ENCODE measurements around the gene PRR18.

PRR18 gene

DNA sequence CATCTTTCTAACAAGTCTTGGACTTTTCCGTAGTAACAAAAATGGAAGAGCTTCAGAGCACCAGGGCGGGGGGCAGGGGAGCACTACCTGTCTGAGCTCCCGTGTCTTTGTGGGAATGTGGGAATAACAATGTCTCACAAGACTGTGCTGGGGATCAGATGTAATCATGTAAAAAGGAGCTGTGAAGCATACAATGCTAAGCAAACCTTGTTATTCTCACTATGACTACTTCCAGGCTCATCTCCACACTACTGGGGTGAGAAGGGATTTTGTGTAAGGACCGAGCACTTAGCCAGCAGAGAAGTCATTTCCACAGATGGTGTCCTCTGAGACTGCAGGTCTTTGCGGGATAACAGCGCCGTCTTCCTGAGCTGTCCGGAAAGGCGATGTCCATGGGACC is 27.1 kb downstream of the PRR18 start:
- TF ChIP-seq CTCF (conservative IDR thresholded peaks at IDR 0.05; ENCODE audit: low read length), result no peak
- DNase-seq (ENCODE audit: low read depth), result no peak
- no peak overlapping the region for H3K4me3 ChIP-seq (ENCODE audit: low read length)

GRCh38 chr6:166279393-166279679 is 28.9 kb downstream of the PRR18 start:
- no peak for DNase-seq (ENCODE audit: low read depth)
- TF ChIP-seq CTCF (conservative IDR thresholded peaks at IDR 0.05; ENCODE audit: low read length), result no peak
- H3K4me3 ChIP-seq (ENCODE audit: low read length), result no peak overlapping the region

DNA sequence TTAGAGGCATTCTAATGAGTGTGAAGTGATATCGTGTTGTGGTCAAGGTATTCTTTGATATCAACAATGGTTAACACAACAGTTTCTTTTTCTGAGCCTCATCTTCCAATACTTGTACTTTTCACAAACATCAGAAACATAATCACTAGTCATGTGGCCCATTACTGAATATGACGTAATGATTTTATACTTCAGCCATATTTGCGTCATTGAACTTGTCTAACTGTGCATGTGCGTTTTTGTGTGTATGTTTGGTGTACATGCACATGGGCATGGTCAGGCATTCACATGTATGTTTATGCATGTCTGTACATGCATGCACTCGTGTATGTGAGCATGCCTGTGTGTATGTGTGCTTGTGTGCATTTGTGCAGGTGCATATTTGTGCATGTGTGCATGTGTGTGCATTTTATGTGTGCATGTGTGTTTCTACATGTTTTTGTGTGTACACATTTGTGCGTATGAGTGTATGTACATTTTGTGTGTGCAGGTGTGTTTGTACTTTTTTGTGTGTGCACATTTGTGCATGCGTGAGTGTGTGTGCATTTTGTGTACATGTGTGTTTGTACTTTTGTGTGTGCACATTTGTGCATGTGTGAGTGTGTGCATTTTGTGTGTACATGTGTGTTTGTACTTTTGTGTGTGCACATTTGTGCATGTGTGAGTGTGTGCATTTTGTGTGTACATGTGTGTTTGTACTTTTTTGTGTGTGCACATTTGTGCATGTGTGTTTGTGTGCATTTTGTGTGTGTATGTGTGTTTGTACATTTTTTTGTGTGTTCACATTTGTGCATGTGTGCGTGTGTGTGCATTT is 29.4 kb downstream of the PRR18 start:
- TF ChIP-seq CTCF (conservative IDR thresholded peaks at IDR 0.05; ENCODE audit: low read length), result no peak
- no peak for DNase-seq (ENCODE audit: low read depth)
- no peak overlapping the region for H3K4me3 ChIP-seq (ENCODE audit: low read length)

DNA sequence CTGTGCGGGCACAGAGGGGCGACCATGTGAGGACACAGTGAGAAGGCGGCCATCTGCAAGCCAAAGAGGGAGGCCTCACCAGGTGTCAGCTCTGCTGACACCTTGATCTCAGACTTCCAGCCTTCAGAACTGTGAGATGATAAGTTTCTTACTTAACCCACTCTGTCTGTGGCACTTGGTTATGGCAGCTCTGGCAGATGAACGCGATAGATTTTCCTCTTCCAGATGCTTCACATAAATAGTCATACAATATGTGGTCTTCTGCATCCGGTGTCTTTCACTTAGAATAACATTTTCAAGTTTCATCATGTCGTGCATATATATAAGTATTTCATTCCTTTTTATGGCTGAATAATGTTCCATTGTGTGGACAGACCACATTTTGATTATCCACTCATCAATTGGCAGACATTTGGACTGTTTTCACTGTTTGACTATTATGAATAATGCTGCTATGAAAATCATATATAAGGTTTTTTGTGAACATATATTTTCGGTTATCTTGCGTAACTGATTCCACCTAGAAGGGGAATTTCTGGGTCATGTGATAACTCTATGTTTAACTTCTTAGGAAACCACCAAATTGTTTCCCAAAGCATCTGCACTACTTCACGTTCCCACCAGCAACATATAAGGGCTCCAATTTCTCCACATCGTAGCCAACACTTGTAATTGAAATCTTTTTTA is 30.2 kb downstream of the PRR18 start:
- DNase-seq (ENCODE audit: low read depth), result peak; percentile 10
- no peak for TF ChIP-seq CTCF (conservative IDR thresholded peaks at IDR 0.05; ENCODE audit: low read length)

GRCh38 chr6:166277018-166277417 is 31.2 kb downstream of the PRR18 start:
- H3K4me3 ChIP-seq (ENCODE audit: low read length), result no peak overlapping the region
- no peak for TF ChIP-seq CTCF (conservative IDR thresholded peaks at IDR 0.05; ENCODE audit: low read length)
- DNase-seq (ENCODE audit: low read depth), result peak; percentile 54

More for the DNA sequence above, 30.2 kb downstream of the PRR18 start:
- H3K4me3 ChIP-seq (ENCODE audit: low read length), result no peak overlapping the region

GRCh38 chr6:166275714-166276166 is 32.5 kb downstream of the PRR18 start:
- H3K4me3 ChIP-seq (ENCODE audit: low read length), result no peak overlapping the region
- DNase-seq (ENCODE audit: low read depth), result peak; percentile 40
- peak; percentile 83 for TF ChIP-seq CTCF (conservative IDR thresholded peaks at IDR 0.05; ENCODE audit: low read length)
